MM.1S (cell line): ENCODE data around the gene ETHE1.

Experiments used
- DNase-seq: peaks from one replicate; pipeline ENCODE4 v3.0.0-alpha.2; 2015
- H2AFZ ChIP-seq: fragments of 300-600 bp; sonication (generic); 2 replicates; pipeline ENCODE4 v1.6.0; 2016; ENCODE audit warnings: antibody characterized with exemption, low read length
- H3F3A ChIP-seq: fragments of 300-600 bp; sonication (generic); 2 replicates; pipeline ENCODE4 v1.6.1; 2016; ENCODE audit warnings: mild to moderate bottlenecking, antibody characterized with exemption, low read length, moderate library complexity, mixed read lengths; ENCODE audit not compliant: insufficient read depth
- H3K27ac ChIP-seq: fragments of 300-600 bp; sonication (generic); 2 replicates; pipeline ENCODE4 v1.5.1; 2016; ENCODE audit warnings: mild to moderate bottlenecking, low read length
- H3K27me3 ChIP-seq: fragments of 300-600 bp; sonication (generic); replicated peaks from 2 replicates; pipeline ENCODE4 v1.6.0; 2016; ENCODE audit warnings: low read length; ENCODE audit not compliant: insufficient read depth
- H3K36me3 ChIP-seq: fragments of 300-600 bp; sonication (generic); replicated peaks from 2 replicates; pipeline ENCODE4 v1.6.1; 2016; ENCODE audit warnings: mild to moderate bottlenecking, low read length, mixed read lengths; ENCODE audit not compliant: insufficient read depth
- H3K4me1 ChIP-seq: fragments of 300-600 bp; sonication (generic); 2 replicates; pipeline ENCODE4 v1.6.1; 2016; ENCODE audit warnings: low read length, mixed read lengths
- H3K4me2 ChIP-seq: fragments of 300-600 bp; sonication (generic); 2 replicates; pipeline ENCODE4 v1.6.0; 2016; ENCODE audit warnings: low read depth, low read length
- H3K4me3 ChIP-seq: fragments of 300-600 bp; sonication (generic); 2 replicates; pipeline ENCODE4 v1.5.1; 2016; ENCODE audit warnings: low read length, mixed read lengths
- H3K79me2 ChIP-seq: fragments of 300-600 bp; sonication (generic); 2 replicates; pipeline ENCODE4 v1.6.1; 2016; ENCODE audit warnings: mixed run types, low read length, mixed read lengths
- H3K9ac ChIP-seq: fragments of 300-600 bp; sonication (generic); 2 replicates; pipeline ENCODE4 v1.6.1; 2016; ENCODE audit warnings: low read length, mixed read lengths
- H3K9me2 ChIP-seq: fragments of 300-600 bp; sonication (generic); replicated peaks from 2 replicates; pipeline ENCODE4 v1.6.1; 2016; ENCODE audit warnings: mild to moderate bottlenecking, low read length, mixed read lengths; ENCODE audit not compliant: insufficient read depth
- H3K9me3 ChIP-seq: fragments of 300-600 bp; sonication (generic); replicated peaks from 2 replicates; pipeline ENCODE4 v1.6.1; 2016; ENCODE audit warnings: mild to moderate bottlenecking, low read length, mixed read lengths; ENCODE audit not compliant: insufficient read depth
- H4K20me1 ChIP-seq: fragments of 300-600 bp; sonication (generic); 2 replicates; pipeline ENCODE4 v1.6.1; 2016; ENCODE audit warnings: mild to moderate bottlenecking, low read length, moderate library complexity, mixed read lengths; ENCODE audit not compliant: insufficient read depth
- EZH2 ChIP-seq: fragments of 300-600 bp; sonication (generic); optimal IDR thresholded peaks from 2 replicates; pipeline ENCODE3; 2017; ENCODE audit warnings: low read depth, mild to moderate bottlenecking, antibody characterized with exemption, low read length, mixed read lengths
- EZH2phosphoT487 ChIP-seq: fragments of 300-600 bp; sonication (generic); IDR thresholded peaks from 2 replicates; pipeline ENCODE4 v1.6.1; 2018; ENCODE audit warnings: antibody characterized with exemption, low read length
- TF ChIP-seq, protein P1 (sequence below): fragments of 300-600 bp; sonication (generic); IDR thresholded peaks from 2 replicates; pipeline ENCODE4 v1.5.1; 2016; ENCODE audit warnings: antibody characterized with exemption, low read length, mixed read lengths

The ETHE1 gene

DNA sequence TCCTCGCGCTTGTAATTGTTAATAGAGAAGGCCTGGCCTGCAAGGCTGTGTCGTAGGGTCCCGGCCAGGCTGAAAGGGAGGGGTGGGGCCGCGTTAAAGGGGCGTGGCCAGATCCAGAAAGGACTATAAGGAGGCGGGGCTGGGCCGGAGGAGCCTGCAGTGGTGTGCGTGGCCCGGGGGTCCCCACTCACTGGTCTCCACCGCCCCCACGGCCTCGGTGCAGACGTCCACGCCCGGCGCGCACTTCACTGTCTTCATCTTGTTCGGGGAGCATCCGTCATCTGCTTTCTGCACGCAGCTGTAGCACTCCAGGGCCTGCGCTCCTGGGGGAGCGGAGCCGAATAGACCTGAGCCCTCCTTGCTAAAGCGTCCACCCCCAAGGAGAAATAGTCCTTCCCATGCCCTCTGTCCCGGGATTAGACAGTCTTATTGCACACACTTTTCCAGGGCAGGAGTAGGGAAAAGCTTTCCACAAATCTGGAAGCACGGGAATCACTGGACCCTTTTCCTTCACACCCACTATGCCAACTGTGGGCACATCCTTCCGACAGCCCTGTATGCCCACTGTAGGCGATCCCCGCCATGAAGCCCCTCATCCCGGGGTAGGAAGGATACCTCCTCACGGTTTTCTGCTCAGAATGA is 62.7 kb downstream of the ETHE1 start:
- Histone ChIP-seq H4K20me1 (no peaks in the 10 kb centered on the region), H3K4me2 (peak overlapping the region; percentile 88), H3K36me3 (no peaks in the 10 kb centered on the region), H2AFZ (peak overlapping the region; percentile 91), H3K4me3 (peak overlapping the region; percentile 87), H3K27me3 (peaks cover 27% of the 10 kb centered on the region), H3K79me2 (no peaks in the 10 kb centered on the region), H3K9me3 (no peaks in the 10 kb centered on the region), H3K27ac (no peak overlapping the region), H3K9me2 (no peaks in the 10 kb centered on the region), H3F3A (no peaks in the 10 kb centered on the region), H3K9ac (peak overlapping the region; percentile 40; the same call in 1 of the 2 replicates), H3K4me1 (peaks cover 8% of the 10 kb centered on the region; the same call in 1 of the 2 replicates)
- DNase-seq = peak; percentile 51
- TF ChIP-seq, protein P1, sequence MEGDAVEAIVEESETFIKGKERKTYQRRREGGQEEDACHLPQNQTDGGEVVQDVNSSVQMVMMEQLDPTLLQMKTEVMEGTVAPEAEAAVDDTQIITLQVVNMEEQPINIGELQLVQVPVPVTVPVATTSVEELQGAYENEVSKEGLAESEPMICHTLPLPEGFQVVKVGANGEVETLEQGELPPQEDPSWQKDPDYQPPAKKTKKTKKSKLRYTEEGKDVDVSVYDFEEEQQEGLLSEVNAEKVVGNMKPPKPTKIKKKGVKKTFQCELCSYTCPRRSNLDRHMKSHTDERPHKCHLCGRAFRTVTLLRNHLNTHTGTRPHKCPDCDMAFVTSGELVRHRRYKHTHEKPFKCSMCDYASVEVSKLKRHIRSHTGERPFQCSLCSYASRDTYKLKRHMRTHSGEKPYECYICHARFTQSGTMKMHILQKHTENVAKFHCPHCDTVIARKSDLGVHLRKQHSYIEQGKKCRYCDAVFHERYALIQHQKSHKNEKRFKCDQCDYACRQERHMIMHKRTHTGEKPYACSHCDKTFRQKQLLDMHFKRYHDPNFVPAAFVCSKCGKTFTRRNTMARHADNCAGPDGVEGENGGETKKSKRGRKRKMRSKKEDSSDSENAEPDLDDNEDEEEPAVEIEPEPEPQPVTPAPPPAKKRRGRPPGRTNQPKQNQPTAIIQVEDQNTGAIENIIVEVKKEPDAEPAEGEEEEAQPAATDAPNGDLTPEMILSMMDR = no peak
- TF ChIP-seq EZH2 (no peak), EZH2phosphoT487 (no peak)

DNA sequence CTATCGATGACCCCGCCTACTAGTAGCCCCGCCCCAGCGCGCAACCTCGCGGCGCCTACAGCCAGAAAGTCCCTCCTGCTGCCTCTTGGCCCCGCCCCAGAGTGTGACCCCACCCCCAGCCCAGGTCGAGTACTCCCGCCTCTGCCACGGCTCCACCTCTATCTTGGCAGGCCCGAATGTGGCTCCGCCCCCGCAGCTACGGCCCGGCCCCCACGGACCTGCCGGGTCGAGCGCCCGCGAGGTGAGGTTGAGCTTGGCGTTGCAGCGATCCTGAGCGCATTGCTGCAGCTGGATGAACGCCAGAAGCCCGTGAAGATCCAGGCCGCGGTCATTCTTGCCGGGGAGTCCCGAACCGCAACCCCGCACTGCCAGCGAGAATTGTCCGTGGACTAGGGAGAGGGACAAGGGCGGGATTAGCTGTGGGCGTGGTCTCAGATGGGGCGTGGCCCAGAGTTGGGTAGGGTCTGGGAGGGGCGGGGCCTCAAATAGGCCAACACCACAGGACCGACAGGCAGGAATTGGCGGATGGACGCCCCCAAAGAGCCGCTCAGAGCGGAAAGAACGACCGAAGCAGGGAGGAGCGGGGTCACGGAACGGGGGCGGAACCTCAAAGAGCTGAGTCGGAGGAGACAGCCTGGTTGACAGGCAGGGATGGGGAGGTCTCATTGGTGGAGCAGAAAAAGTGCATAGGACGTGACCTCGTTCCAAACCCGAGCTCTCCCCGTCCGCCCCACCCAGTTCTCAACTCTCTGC is 63.4 kb downstream of the ETHE1 start:
- H4K20me1 ChIP-seq = no peaks in the 10 kb centered on the region
- peak overlapping the region; percentile 91 for H2AFZ ChIP-seq
- H3K4me3 ChIP-seq = peak overlapping the region; percentile 87
- no peaks in the 10 kb centered on the region for H3K9me2 ChIP-seq
- H3K79me2 ChIP-seq = no peaks in the 10 kb centered on the region
- no peaks in the 10 kb centered on the region for H3K36me3 ChIP-seq
- H3K4me2 ChIP-seq = peak overlapping the region; percentile 88
- peak overlapping the region; percentile 40; the same call in 1 of the 2 replicates for H3K9ac ChIP-seq
- no peak overlapping the region for H3K27ac ChIP-seq
- H3K9me3 ChIP-seq = no peaks in the 10 kb centered on the region
- peak; percentile 94 for DNase-seq
- no peaks in the 10 kb centered on the region for H3F3A ChIP-seq
- TF ChIP-seq, protein P1 = no peak
- H3K4me1 ChIP-seq = peaks cover 8% of the 10 kb centered on the region; the same call in 1 of the 2 replicates
- peaks cover 27% of the 10 kb centered on the region for H3K27me3 ChIP-seq

DNA sequence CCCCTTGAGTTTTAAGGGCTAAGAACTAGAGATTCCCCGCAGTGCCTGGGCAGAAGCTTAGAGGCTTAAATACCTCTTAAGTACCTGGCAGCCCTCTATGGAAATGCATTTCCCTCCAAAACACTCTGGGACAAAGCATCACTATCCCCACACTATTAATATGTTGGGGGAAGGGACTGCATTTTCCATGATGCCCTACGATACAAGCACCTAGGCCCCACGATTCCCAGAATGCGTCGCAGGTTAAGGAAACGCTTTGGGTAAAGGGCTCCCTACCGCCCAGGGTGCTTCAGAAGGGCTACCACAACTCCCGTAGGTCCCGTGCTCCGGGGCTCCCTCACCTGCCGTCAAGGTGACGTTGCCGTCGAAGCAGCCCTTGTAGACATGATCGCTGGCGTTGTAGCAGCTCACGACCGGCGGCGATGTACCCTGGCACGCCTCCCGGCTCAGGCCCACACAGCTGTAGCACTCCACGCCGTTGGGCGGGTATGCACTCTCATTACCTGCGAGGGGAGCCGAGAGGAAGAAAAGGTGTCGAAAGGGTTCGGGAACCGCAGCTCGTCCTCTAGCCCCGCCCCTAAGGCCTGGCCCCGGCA is 64.1 kb downstream of the ETHE1 start:
- peaks cover 27% of the 10 kb centered on the region for H3K27me3 ChIP-seq
- no peak for DNase-seq
- H3K79me2 ChIP-seq = no peaks in the 10 kb centered on the region
- no peaks in the 10 kb centered on the region for H3K9me3 ChIP-seq
- H3K9me2 ChIP-seq = no peaks in the 10 kb centered on the region
- TF ChIP-seq, protein P1 = no peak
- TF ChIP-seq EZH2 (no peak), EZH2phosphoT487 (no peak)
- H3K36me3 ChIP-seq = no peaks in the 10 kb centered on the region
- no peak overlapping the region for H3K27ac ChIP-seq
- peaks cover 8% of the 10 kb centered on the region; the same call in 1 of the 2 replicates for H3K4me1 ChIP-seq
- H3K4me3 ChIP-seq = peak overlapping the region; percentile 44
- H3F3A ChIP-seq = no peaks in the 10 kb centered on the region
- no peaks in the 10 kb centered on the region for H4K20me1 ChIP-seq
- H3K4me2 ChIP-seq = peak overlapping the region; percentile 79
- peak overlapping the region; percentile 70 for H2AFZ ChIP-seq
- H3K9ac ChIP-seq = no peak overlapping the region
